ENCODE measurements around the gene SERINC2.

DNA sequence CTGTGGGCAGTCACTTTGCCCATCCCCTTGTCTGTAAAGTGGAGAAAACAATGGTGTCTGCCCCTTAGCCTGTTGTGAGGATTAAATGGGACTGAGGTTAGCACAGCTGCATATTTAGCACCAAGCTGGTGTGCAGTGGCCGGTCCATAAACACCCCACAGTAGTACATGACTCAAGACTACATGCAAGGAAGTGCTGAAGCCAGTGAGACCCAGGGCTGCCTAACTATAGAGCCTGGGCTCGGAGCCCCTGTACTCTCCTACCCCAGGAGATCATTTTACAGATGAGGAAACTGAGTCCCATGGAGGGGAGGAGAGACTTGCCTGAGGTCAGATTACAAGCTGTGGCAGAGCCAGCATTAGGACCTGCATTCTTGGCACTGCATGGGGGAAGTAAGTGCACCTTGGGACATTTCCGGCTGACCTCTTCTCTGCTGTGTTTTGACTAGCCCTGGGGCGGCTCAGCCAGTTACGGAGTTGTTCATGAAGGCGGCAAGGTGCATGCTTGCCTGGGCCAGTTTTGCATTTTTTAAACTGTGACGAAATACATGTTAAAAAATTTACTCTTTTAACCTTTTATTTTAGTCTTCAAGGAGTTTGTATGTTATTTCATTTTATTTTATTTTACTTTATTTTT lies 3.2 kb downstream of the SERINC2 start:
- TF ChIP-seq, protein P1, sequence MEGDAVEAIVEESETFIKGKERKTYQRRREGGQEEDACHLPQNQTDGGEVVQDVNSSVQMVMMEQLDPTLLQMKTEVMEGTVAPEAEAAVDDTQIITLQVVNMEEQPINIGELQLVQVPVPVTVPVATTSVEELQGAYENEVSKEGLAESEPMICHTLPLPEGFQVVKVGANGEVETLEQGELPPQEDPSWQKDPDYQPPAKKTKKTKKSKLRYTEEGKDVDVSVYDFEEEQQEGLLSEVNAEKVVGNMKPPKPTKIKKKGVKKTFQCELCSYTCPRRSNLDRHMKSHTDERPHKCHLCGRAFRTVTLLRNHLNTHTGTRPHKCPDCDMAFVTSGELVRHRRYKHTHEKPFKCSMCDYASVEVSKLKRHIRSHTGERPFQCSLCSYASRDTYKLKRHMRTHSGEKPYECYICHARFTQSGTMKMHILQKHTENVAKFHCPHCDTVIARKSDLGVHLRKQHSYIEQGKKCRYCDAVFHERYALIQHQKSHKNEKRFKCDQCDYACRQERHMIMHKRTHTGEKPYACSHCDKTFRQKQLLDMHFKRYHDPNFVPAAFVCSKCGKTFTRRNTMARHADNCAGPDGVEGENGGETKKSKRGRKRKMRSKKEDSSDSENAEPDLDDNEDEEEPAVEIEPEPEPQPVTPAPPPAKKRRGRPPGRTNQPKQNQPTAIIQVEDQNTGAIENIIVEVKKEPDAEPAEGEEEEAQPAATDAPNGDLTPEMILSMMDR (IDR thresholded peaks at IDR 0.05; ENCODE audit: control extremely low read depth in 1 of 3, insufficient read depth in 1 of 3, low read depth in 1 of 3, low read length in 3 of 3): no peak
- TF ChIP-seq JUND (IDR thresholded peaks at IDR 0.05; ENCODE audit: low read length): no peak
- no peak for TF ChIP-seq POLR2AphosphoS5 (IDR thresholded peaks at IDR 0.05; ENCODE audit: low read depth, low read length)
- TF ChIP-seq ASH2L (IDR thresholded peaks at IDR 0.05; ENCODE audit: low read length): no peak
- TF ChIP-seq, protein P2, sequence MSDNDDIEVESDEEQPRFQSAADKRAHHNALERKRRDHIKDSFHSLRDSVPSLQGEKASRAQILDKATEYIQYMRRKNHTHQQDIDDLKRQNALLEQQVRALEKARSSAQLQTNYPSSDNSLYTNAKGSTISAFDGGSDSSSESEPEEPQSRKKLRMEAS (IDR thresholded peaks at IDR 0.05): no peak
- no peak for TF ChIP-seq YY1 (IDR thresholded peaks at IDR 0.05; ENCODE audit: low read depth, low read length)
- TF ChIP-seq EP300 (IDR thresholded peaks at IDR 0.05; ENCODE audit: borderline replicate concordance in 1 of 2, low read depth in 2 of 2, low read length in 2 of 2): no peak
- no peak for TF ChIP-seq SP1 (IDR thresholded peaks at IDR 0.05; ENCODE audit: low read depth, low read length)
- TF ChIP-seq CBX8 (IDR thresholded peaks at IDR 0.05; ENCODE audit: borderline replicate concordance, low read depth, low read length): no peak
